Loucy (cell line): Measurements from ENCODE around the gene CUL5.

ENCODE experiments used
- CTCF ChIP-seq: fragments of 200-600 bp; sonication (generic); conservative IDR thresholded peaks from 2 replicates; pipeline ENCODE4 v1.5.1; 2014; ENCODE audit warnings: mild to moderate bottlenecking, antibody characterized with exemption, low read length
- EZH2phosphoT487 ChIP-seq: fragments of 200-600 bp; IDR thresholded peaks from 2 replicates; pipeline ENCODE4 v1.6.1; 2018; ENCODE audit warnings: antibody characterized with exemption, mild to moderate bottlenecking, moderate library complexity, borderline replicate concordance

- TF ChIP-seq CTCF (peak; percentile 95), EZH2phosphoT487 (no peak)
These were observed 8.8 kb upstream of the CUL5 start for GRCh38 chr11:107999759-108000455.
